ENCODE data around the gene ZDHHC7. TPM values are rescaled to one million over a fixed set of nuclear protein-coding genes. Genes with fewer than 3 reads are reported as not detected.
A peak's percentile ranks its signal among the peaks of the same experiment; 100 is the strongest.

Gene ZDHHC7
- total RNA-seq, 1 donor from 2014 or later = 50.5 TPM

DNA sequence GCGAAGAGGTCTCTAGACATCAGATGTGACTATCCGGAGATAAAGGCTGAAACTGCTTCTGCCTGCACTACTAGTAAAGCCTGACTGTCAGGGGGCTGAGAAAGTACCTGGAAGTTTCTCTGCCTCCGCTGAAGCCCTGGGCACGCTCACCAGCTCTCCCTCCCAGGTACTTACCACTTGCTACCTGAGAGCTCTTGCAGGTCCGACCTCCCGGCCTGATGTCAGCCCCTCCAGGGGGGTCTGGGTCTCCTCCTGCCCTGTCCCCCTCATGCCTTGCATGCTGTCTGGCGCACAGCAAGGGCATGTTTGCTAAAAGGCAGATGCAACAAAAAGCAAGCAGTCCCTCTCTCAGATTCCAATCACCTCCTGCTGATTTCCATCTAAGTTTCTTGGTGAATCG lies 17.4 kb downstream of the ZDHHC7 start:
- DNase-seq (ENCODE audit: low spot score) = no peak

GRCh38 chr16:84992717-84993075 lies 18.6 kb downstream of the ZDHHC7 start:
- DNase-seq (ENCODE audit: low spot score) = no peak

DNA sequence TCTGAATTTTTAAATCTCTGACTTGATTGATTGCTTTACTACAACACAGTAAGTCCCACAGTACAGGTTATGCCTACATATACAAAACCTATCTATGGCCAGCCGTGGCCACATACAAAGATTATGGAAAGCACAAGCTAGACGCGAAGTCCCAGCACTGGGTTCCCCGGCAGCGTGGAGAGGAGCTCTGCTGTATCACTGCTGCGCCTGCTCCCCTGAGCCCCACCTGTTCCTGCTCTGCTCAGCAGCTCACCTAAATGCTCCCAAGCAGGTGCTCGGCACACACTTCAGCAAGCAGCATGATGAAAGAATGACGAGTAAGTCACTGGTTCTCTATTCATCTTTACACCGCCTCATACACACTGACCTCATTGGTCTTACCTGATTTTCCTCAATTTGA lies 20.6 kb downstream of the ZDHHC7 start:
- no peak for DNase-seq (ENCODE audit: low spot score)

GRCh38 chr16:84989749-84990620 lies 21.4 kb downstream of the ZDHHC7 start:
- no peak for DNase-seq (ENCODE audit: low spot score)

DNA sequence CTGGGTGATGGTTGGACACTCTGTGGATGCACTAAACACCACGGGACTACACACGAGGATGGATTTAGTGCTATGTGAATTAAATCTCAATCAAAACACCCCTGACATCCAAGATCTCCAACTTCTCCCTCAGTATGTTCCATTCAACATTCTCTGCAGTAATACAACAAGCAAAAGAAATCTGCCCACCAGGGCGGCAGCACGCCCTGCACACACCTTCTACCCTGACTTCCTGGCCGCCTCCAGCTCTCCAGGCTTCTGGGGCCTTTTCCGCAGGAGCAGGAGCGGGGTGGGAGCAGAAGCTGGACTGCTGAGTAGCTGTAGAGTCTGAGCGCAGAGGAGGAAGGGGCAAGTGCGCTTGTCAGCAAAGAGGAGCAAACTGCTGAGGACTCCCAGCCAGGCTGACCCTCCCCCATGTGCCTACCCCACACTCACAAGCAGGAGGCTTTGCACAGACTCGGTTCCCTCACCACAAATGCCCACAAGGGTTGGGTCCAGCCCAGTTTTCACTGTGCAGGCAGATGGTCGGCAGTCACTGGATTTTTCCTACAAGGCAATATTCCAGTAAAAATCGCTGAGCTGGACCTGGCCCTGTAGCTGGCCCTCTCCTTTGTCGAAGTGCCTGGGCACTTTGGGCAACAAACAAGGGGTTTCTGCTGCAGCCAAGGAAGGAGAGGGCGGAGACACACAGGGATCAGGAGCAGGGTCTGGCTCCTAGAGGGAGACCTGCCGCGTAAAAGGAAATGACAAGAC lies 22.8 kb downstream of the ZDHHC7 start:
- DNase-seq (ENCODE audit: low spot score) = no peak

DNA sequence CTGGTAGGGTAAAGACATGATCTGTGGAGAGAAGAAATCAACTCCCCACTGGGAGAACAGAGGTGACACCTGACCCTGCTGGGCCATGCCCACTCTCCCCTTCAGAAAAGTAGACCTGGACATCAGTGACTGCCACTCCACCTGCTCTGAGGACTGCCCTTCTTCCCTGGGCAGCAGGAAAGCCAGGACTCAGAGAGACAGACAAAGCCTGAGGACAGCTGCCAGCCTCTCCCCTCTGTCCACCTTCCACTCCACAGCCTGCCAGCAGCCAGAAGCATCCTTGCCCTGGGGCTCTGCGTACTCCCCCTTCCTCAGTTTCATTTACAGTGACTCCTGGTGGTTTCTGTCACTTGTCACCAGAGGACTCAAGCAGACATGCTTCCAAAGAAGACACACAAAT lies 24.5 kb downstream of the ZDHHC7 start:
- DNase-seq (ENCODE audit: low spot score) = no peak

DNA sequence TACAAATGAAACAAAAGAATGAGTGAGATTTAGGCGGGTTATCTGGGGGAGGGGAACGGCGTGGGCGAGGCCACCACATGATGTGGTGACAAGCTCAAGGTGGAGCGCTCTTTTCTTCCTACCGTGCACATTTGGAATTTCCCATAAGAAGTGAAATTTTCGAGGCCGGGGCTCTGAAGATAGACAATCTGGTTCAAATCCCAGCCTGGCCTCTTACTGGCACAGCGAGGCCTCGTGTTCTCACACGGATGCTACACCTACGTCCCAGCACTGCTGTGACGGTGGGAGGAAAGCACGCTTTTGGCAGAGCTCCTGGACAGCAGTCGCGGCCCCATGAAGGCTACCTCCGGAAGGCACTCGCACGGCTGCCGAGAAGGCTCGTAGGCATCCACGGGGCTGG lies 25.2 kb downstream of the ZDHHC7 start:
- DNase-seq (ENCODE audit: low spot score) = no peak

- no peak for DNase-seq (ENCODE audit: low spot score)
These were observed 26.0 kb downstream of the ZDHHC7 start for GRCh38 chr16:84985079-84986065.

DNA sequence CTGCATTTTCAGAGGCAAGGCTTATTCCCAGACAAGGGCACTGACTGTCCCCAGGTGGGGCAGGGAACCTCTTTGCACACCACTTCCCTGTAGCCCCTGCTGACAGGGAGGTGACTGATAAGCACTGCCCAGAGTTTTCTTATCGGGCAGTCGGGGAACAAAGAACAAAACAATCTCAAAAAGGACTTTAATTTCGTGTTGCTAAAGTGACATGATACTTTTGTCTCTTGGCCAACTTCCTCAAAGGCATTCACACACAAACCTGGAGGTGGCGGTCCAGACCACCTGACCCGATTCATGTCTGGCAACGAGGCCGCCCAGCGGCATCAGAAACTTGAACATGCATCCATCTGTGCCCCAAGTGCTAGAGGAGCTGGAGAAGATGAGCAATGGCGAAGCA lies 28.9 kb downstream of the ZDHHC7 start:
- DNase-seq (ENCODE audit: low spot score) = no peak

DNA sequence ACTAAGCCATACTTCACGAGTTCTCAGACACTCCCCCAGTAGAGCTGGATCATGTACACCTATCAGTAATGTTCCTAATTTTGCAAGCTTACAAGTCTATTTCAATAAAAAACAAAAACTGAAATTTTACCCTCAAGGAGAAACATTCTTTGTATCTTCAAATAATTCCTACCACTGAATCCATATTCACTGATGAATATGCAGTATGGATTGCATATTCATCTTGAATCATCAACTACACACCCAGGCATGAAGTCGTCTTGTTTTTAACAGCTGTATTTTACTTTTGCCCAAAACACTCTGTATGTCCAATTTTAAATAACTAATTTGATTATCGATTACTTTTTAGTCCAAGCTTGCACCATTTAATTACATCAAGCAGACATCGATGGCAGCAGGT lies 31.8 kb downstream of the ZDHHC7 start:
- DNase-seq (ENCODE audit: low spot score) = no peak

GRCh38 chr16:84976644-84977400 lies 34.5 kb downstream of the ZDHHC7 start:
- DNase-seq (ENCODE audit: low spot score) = no peak

GRCh38 chr16:84975522-84975921 lies 35.8 kb downstream of the ZDHHC7 start:
- no peak for DNase-seq (ENCODE audit: low spot score)

DNA sequence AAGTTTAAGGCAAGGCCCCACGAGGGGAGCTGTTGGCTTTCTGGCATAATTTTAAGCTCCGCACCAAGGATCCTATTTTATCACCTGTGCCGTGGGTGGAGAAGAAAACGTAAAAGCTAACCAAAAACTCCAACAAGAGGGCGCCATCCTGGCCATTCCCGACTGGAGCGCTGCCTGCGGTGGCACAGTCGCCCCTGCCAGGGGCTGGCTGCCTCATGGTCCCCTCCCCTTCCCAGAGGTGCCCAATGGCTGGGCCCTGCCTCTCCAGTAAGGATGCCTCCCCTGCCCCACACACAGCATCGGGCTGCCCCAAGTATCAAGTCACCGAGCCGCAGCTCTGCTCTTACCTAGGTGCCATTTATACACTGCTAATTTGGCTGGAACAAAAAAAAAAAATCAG lies 36.3 kb downstream of the ZDHHC7 start:
- DNase-seq (ENCODE audit: low spot score) = no peak

GRCh38 chr16:84973776-84974523 lies 37.4 kb downstream of the ZDHHC7 start:
- no peak for DNase-seq (ENCODE audit: low spot score)

GRCh38 chr16:84973236-84973635 lies 38.1 kb downstream of the ZDHHC7 start:
- DNase-seq (ENCODE audit: low spot score) = no peak

DNA sequence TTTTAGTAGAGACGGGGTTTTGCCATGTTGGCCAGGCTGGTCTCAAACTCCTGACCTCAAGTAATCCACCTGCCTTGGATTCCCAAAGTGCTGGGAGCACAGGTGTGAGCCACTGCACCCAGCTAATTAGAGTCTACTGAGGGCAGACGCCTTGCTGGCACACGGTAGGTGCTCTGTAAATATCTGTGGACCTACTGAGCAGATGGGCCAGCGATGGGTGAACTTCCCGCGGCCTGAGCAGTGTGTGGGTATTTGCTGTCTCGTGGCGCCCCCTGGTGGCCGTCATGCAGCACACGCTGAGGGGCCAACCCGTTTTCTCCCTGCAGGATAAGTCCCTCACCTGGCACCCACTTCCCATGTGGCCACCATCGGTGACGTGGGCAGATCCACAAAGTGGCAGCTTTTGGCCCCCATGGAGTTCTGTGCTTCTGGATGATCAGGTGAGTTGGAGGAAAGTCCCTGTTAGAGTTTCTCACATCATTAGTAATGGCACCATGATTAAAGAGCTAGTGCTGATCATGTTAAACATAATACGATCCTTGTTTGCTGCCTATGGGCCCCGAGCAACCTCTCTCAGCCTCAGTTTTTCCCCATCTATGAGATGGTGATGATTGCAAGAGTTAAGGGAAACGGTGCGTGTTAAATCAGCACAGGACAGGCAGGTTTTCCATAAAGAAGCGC lies 40.7 kb downstream of the ZDHHC7 start:
- peak; percentile 81 for DNase-seq (ENCODE audit: low spot score)

- no peak for DNase-seq (ENCODE audit: low spot score)
These were observed 43.5 kb downstream of the ZDHHC7 start for GRCh38 chr16:84967828-84968227.

- no peak for DNase-seq (ENCODE audit: low spot score)
These were observed 45.6 kb downstream of the ZDHHC7 start for GRCh38 chr16:84965428-84966415.
